CD14-positive monocyte (primary cell): ENCODE data around the gene AP2M1. TPM values are rescaled to one million over a fixed set of nuclear protein-coding genes. Genes with fewer than 3 reads are reported as not detected.

Experiments
- DNase-seq, 3 donors: peaks; one replicate each; pipeline ENCODE4 v3.0.0-alpha.2; 2011 to 2022
- H2AFZ ChIP-seq: 2 replicates; pipeline ENCODE4 v1.6.0; 2012; ENCODE audit warnings: mild to moderate bottlenecking, low read depth, low read length, inconsistent platforms; ENCODE audit not compliant: insufficient read depth, poor library complexity, severe bottlenecking
- H3K27ac ChIP-seq, 2 donors: 1 replicate in 1 of 2; 2 replicates in 1 of 2; pipeline ENCODE4 v1.5.1; 2012 to 2013; ENCODE audit warnings: low read length in 2 of 2, control low read depth in 1 of 2, inconsistent platforms in 1 of 2, low read depth in 1 of 2, mild to moderate bottlenecking in 1 of 2
- H3K27me3 ChIP-seq, 2 donors: one replicate each; pipeline versions ENCODE4 v1.6.0 to v1.6.1; 2011 to 2013; ENCODE audit warnings: low read length in 2 of 2; ENCODE audit not compliant: control insufficient read depth in 2 of 2, insufficient read depth in 2 of 2
- H3K36me3 ChIP-seq, 2 donors: replicated peaks in 1 of 2; 1 replicate in 1 of 2; 2 replicates in 1 of 2; pipeline versions ENCODE4 v1.5.1 to v1.6.1; 2012 to 2013; ENCODE audit warnings: low read length in 2 of 2, control low read depth in 1 of 2, inconsistent platforms in 1 of 2, mild to moderate bottlenecking in 1 of 2; ENCODE audit not compliant: insufficient read depth in 2 of 2, control insufficient read depth in 1 of 2
- H3K4me1 ChIP-seq, 2 donors: 1 replicate in 1 of 2; 2 replicates in 1 of 2; pipeline versions ENCODE4 v1.5.1 to v1.6.1; 2012 to 2013; ENCODE audit warnings: low read length in 2 of 2, control low read depth in 1 of 2, inconsistent platforms in 1 of 2, mild to moderate bottlenecking in 1 of 2, moderate library complexity in 1 of 2; ENCODE audit not compliant: insufficient read depth in 2 of 2, control insufficient read depth in 1 of 2
- H3K4me2 ChIP-seq: replicated peaks from 2 replicates; pipeline ENCODE3; 2012; ENCODE audit warnings: low read length, moderate library complexity, mild to moderate bottlenecking; ENCODE audit not compliant: poor library complexity, severe bottlenecking; ENCODE audit errors: extremely low read depth
- H3K4me3 ChIP-seq, 3 experiments: fragments of 200-600 bp in 1 of 3; sonication (generic) in 1 of 3; replicated peaks in 1 of 3; 1 replicate in 2 of 3; 2 replicates in 1 of 3; pipeline ENCODE4 v1.5.1; 2011 to 2013; ENCODE audit warnings: low read length in 3 of 3, mild to moderate bottlenecking in 3 of 3, control low read depth in 2 of 3, low read depth in 2 of 3, inconsistent platforms in 1 of 3, moderate library complexity in 1 of 3
- H3K79me2 ChIP-seq: 2 replicates; pipeline ENCODE4 v1.6.0; 2012; ENCODE audit warnings: mild to moderate bottlenecking, control low read depth, inconsistent platforms, low read length, moderate library complexity; ENCODE audit not compliant: insufficient read depth
- H3K9ac ChIP-seq: 2 replicates; pipeline ENCODE4 v1.6.0; 2017; ENCODE audit warnings: low read length, mild to moderate bottlenecking; ENCODE audit not compliant: insufficient read depth, poor library complexity, severe bottlenecking
- H3K9me3 ChIP-seq, 2 donors: replicated peaks in 1 of 2; 1 replicate in 1 of 2; 2 replicates in 1 of 2; pipeline versions ENCODE4 v1.5.1 to v1.6.1; 2012 to 2013; ENCODE audit warnings: low read length in 2 of 2, control low read depth in 1 of 2; ENCODE audit not compliant: control insufficient read depth in 1 of 2, insufficient read depth in 1 of 2
- H4K20me1 ChIP-seq: 2 replicates; pipeline ENCODE4 v1.6.0; 2012; ENCODE audit warnings: mild to moderate bottlenecking, low read length, control low read depth, moderate library complexity; ENCODE audit not compliant: insufficient read depth
- H3K27ac Mint-ChIP-seq, 7 donors: one replicate each; pipeline ENCODE4 v1.8.0; 2020; ENCODE audit warnings: mild to moderate bottlenecking in 7 of 7, mixed read lengths in 7 of 7, moderate library complexity in 6 of 7, inconsistent platforms in 2 of 7
- H3K27me3 Mint-ChIP-seq, 3 donors: one replicate each; pipeline ENCODE4 v1.8.0; 2021 to 2022; ENCODE audit warnings: low read depth in 3 of 3, mild to moderate bottlenecking in 3 of 3, mixed read lengths in 3 of 3, moderate library complexity in 3 of 3, inconsistent platforms in 1 of 3
- H3K36me3 Mint-ChIP-seq, 2 donors: one replicate each; pipeline ENCODE4 v1.8.0; 2020; ENCODE audit warnings: mixed read lengths in 2 of 2, inconsistent platforms in 1 of 2, mild to moderate bottlenecking in 1 of 2
- H3K4me1 Mint-ChIP-seq: one replicate; pipeline ENCODE4 v1.8.0; 2020; ENCODE audit warnings: mild to moderate bottlenecking, mixed read lengths
- H3K4me3 Mint-ChIP-seq, 2 donors: one replicate each; pipeline ENCODE4 v1.8.0; 2020; ENCODE audit warnings: mild to moderate bottlenecking in 2 of 2, mixed read lengths in 2 of 2, moderate library complexity in 1 of 2
- H3K9me3 Mint-ChIP-seq, 7 donors: one replicate each; pipeline ENCODE4 v1.8.0; 2020 to 2022; ENCODE audit warnings: mixed read lengths in 7 of 7, mild to moderate bottlenecking in 6 of 7, moderate library complexity in 6 of 7, inconsistent platforms in 2 of 7
- WGBS: methylation state at CpG from one replicate; pipeline ENCODE4 v1.1.5; 2013; ENCODE audit warnings: missing lambda C conversion rate; ENCODE audit not compliant: insufficient coverage; 5-methylcytosine and 5-hydroxymethylcytosine counted together
- intact Hi-C, 2 donors: fragments of 100-400 bp; cut with micrococcal nuclease; formaldehyde crosslinking; loops; one replicate each; pipeline versions ENCODE4 v1.15.0 to v1.15.1; 2023
- polyA plus RNA-seq, 3 donors: library from polyadenylated mRNA; depleted of rRNA in 1 of 3; unstranded in 2 of 3; stranded (reverse) in 1 of 3; fragments of 300-500 nt in 2 of 3; fragments of >200 nt in 1 of 3; fragmentation: Illumina TruSeq in 2 of 3; gene quantifications; 1 replicate in 2 of 3; 2 replicates in 1 of 3; pipeline ENCODE4 v1.2.3, GENCODE V29; 2012 to 2021
- TF ChIP-seq, protein P1 (sequence below): fragments of 200-600 bp; IDR thresholded peaks from one replicate; pipeline ENCODE4 v1.8.0; 2022; ENCODE audit warnings: antibody characterized with exemption, mild to moderate bottlenecking

The AP2M1 gene
- polyA plus RNA-seq, 3 donors = 283 to 327 (median 295) TPM

DNA sequence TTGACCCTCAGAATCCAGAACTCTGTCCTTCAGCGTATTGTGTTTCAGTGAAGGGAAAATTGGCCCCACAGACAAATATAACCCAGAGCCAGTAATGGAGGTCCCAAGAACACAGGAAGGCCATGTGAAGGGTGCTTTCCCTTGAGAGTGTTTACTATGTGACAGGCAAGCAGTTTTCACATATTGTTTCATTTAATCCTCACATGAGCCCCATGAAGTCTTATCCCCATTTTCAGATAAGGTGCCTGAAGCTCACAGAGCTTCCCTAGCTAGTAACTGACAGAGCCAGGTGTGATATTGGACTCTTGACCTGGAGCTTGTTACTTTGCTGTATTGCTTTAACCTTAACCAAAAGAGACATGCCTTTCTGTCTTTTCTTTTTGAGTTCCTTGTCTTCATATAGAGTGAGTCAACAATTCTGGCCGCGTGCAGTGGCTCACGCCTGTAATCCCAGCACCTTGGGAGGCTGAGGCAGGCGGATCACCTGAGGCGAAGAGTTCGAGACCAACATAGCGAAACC lies 28.8 kb upstream of the AP2M1 start:
- no peaks in the 10 kb centered on the region for H3K27me3 ChIP-seq
- no peak overlapping the region for H3K4me3 ChIP-seq
- no peak overlapping the region for H3K4me3 Mint-ChIP-seq
- TF ChIP-seq, protein P1, sequence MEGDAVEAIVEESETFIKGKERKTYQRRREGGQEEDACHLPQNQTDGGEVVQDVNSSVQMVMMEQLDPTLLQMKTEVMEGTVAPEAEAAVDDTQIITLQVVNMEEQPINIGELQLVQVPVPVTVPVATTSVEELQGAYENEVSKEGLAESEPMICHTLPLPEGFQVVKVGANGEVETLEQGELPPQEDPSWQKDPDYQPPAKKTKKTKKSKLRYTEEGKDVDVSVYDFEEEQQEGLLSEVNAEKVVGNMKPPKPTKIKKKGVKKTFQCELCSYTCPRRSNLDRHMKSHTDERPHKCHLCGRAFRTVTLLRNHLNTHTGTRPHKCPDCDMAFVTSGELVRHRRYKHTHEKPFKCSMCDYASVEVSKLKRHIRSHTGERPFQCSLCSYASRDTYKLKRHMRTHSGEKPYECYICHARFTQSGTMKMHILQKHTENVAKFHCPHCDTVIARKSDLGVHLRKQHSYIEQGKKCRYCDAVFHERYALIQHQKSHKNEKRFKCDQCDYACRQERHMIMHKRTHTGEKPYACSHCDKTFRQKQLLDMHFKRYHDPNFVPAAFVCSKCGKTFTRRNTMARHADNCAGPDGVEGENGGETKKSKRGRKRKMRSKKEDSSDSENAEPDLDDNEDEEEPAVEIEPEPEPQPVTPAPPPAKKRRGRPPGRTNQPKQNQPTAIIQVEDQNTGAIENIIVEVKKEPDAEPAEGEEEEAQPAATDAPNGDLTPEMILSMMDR = no peak
- no peak overlapping the region for H2AFZ ChIP-seq
- peaks cover 0 to 2% (median 0%) of the 10 kb centered on the region in 3 donors for H3K27me3 Mint-ChIP-seq
- peaks cover 2% of the 10 kb centered on the region for H3K4me1 Mint-ChIP-seq
- intact Hi-C loops = loop anchor here in 1 of 2 donors (10.0 kb wide), 1 partner anchor 251 kb away; no protein-coding TSS in a partner anchor
- peaks cover 0 to 1% (median 0%) of the 10 kb centered on the region in 7 donors for H3K9me3 Mint-ChIP-seq
- no peak overlapping the region for H3K4me2 ChIP-seq
- no peak overlapping the region for H3K9ac ChIP-seq
- DNase-seq = no peak
- 85% methylated on average over 5 of the region's 8 CpGs for WGBS
- no peaks in the 10 kb centered on the region for H3K9me3 ChIP-seq
- H3K4me1 ChIP-seq = no peaks in the 10 kb centered on the region
- no peak overlapping the region for H3K27ac Mint-ChIP-seq
- no peaks in the 10 kb centered on the region for H3K79me2 ChIP-seq
- peaks cover 55 to 56% of the 10 kb centered on the region in 2 donors for H3K36me3 Mint-ChIP-seq
- peaks cover 7% of the 10 kb centered on the region for H4K20me1 ChIP-seq
- no peak overlapping the region for H3K27ac ChIP-seq
- peaks cover 56 to 60% of the 10 kb centered on the region in 2 donors for H3K36me3 ChIP-seq

DNA sequence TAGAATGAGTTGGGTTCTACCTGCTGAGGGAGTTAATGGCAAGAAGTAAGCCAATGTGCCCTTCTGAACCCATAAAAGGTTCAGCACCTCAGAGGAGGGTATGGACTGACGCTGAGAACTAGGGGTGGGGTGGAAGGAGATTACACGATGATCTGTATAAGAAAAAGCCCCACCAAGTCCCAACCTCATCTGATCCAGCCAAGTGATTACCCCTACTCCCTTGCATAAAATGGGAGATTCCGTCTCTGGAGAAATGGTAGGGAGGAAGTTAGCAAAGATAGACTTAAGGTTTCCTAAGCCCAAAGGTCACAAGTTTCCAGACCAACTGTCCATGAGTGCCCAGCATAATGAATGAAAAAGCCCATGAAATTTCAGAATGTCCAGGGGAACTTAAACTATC lies 26.6 kb upstream of the AP2M1 start:
- Histone ChIP-seq H3K4me1 (no peaks in the 10 kb centered on the region), H3K27me3 (no peaks in the 10 kb centered on the region), H3K9me3 (no peaks in the 10 kb centered on the region), H3K4me2 (no peak overlapping the region), H3K79me2 (no peaks in the 10 kb centered on the region), H3K27ac (no peak overlapping the region), H4K20me1 (no peaks in the 10 kb centered on the region), H3K4me3 (no peak overlapping the region), H3K9ac (no peak overlapping the region), H2AFZ (no peak overlapping the region), H3K36me3 (peaks cover 33 to 37% of the 10 kb centered on the region in 2 donors)
- no peak overlapping the region for H3K4me3 Mint-ChIP-seq
- peaks cover 33 to 34% of the 10 kb centered on the region in 2 donors for H3K36me3 Mint-ChIP-seq
- peaks cover 0 to 4% (median 2%) of the 10 kb centered on the region in 3 donors for H3K27me3 Mint-ChIP-seq
- H3K4me1 Mint-ChIP-seq = peaks cover 2% of the 10 kb centered on the region
- intact Hi-C loops = loop anchor here in 1 of 2 donors (10.0 kb wide), 1 partner anchor 253 kb away; no protein-coding TSS in a partner anchor
- DNase-seq = peak in 1 of 3 donors; percentile 66
- H3K27ac Mint-ChIP-seq = peak overlapping the region in 1 of 7 donors; percentile 8
- no CpG with 5 or more reads among the region's 3 CpGs for WGBS
- no peaks in the 10 kb centered on the region for H3K9me3 Mint-ChIP-seq
- TF ChIP-seq, protein P1 = no peak
